ENCODE measurements around the gene CSNK1G1. TPM values are rescaled to one million over a fixed set of nuclear protein-coding genes. Genes with fewer than 3 reads are reported as not detected.

Gene CSNK1G1
- total and polyA plus RNA-seq, 2 donors (not counting 1 experiment from before 2014, with no cell fraction given) = 18.2 to 27.1 TPM

- no peak overlapping the region for H3K4me3 ChIP-seq (replicated peaks in 1 of 4; ENCODE audit: control extremely low read depth in 1 of 4, insufficient read depth in 1 of 4, low read depth in 3 of 4, low read length in 4 of 4)
- H3K27ac ChIP-seq (ENCODE audit: insufficient read depth, low read length) = no peak overlapping the region
- no peak overlapping the region for H3K9ac ChIP-seq (ENCODE audit: insufficient read depth, low read length)
- H3K79me2 ChIP-seq (ENCODE audit: control insufficient read depth, insufficient read depth, low read length) = no peaks in the 10 kb centered on the region
- no peak for TF ChIP-seq CTCF (conservative IDR thresholded peaks at IDR 0.05 in 1 of 2, IDR thresholded peaks at IDR 0.05 in 1 of 2; ENCODE audit: low read depth in 1 of 2, low read length in 2 of 2)
- no peak for TF ChIP-seq EZH2 (IDR thresholded peaks at IDR 0.05; ENCODE audit: low read length, missing control alignments)
- H3K9me3 ChIP-seq (ENCODE audit: control insufficient read depth, insufficient read depth, low read depth, low read length) = no peaks in the 10 kb centered on the region
- no peak overlapping the region for H2AFZ ChIP-seq (ENCODE audit: low read length)
- H3K27me3 ChIP-seq (ENCODE audit: control insufficient read depth, insufficient read depth, low read length) = peaks cover 10% of the 10 kb centered on the region
- H3K4me1 ChIP-seq (ENCODE audit: control insufficient read depth, extremely low read depth, insufficient read depth, low read length) = peaks cover 4% of the 10 kb centered on the region
- H3K36me3 ChIP-seq (ENCODE audit: control insufficient read depth, insufficient read depth, low read length) = peaks cover 3% of the 10 kb centered on the region
- DNase-seq (ENCODE audit: low read depth in 2 of 2) = no peak
- no peaks in the 10 kb centered on the region for H4K20me1 ChIP-seq (ENCODE audit: control insufficient read depth, extremely low read depth, insufficient read depth, low read length)
- H3K4me2 ChIP-seq (ENCODE audit: extremely low read depth, insufficient read depth, low read length) = no peak overlapping the region
These were observed 205.9 kb downstream of the CSNK1G1 start for GRCh38 chr15:64149893-64150578.

DNA sequence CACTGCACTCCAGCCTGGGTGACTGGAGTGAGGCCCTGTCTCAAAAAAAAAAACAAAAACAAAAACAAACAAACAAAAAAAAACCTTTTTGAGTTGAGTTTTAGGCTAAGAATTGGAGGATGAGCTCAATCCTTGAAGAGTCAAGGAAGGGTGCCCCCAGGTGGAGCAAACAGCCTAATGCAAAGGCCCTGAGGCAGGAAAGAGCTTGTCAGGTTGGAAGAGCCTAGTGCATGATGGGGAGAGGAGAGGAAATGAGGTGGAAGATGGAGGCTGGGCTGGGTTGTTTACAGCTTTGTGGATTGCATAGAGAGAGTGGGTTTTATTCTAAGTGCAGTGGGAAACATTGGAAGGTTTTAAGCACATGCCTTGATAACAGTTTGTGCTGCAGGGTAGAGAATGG, 206.5 kb downstream of the CSNK1G1 start:
- H3K27me3 ChIP-seq (ENCODE audit: control insufficient read depth, insufficient read depth, low read length) = peaks cover 10% of the 10 kb centered on the region
- TF ChIP-seq CTCF (conservative IDR thresholded peaks at IDR 0.05 in 1 of 2, IDR thresholded peaks at IDR 0.05 in 1 of 2; ENCODE audit: low read depth in 1 of 2, low read length in 2 of 2) = peak in 1 of 2 donors; percentile 7
- TF ChIP-seq EZH2 (IDR thresholded peaks at IDR 0.05; ENCODE audit: low read length, missing control alignments) = no peak
- H3K79me2 ChIP-seq (ENCODE audit: control insufficient read depth, insufficient read depth, low read length) = no peaks in the 10 kb centered on the region
- no peak overlapping the region for H2AFZ ChIP-seq (ENCODE audit: low read length)
- H3K4me1 ChIP-seq (ENCODE audit: control insufficient read depth, extremely low read depth, insufficient read depth, low read length) = peaks cover 4% of the 10 kb centered on the region
- peaks cover 3% of the 10 kb centered on the region for H3K36me3 ChIP-seq (ENCODE audit: control insufficient read depth, insufficient read depth, low read length)
- H3K9ac ChIP-seq (ENCODE audit: insufficient read depth, low read length) = no peak overlapping the region
- DNase-seq (ENCODE audit: low read depth in 2 of 2) = no peak
- no peaks in the 10 kb centered on the region for H4K20me1 ChIP-seq (ENCODE audit: control insufficient read depth, extremely low read depth, insufficient read depth, low read length)
- H3K27ac ChIP-seq (ENCODE audit: insufficient read depth, low read length) = no peak overlapping the region
- no peak overlapping the region for H3K4me3 ChIP-seq (replicated peaks in 1 of 4; ENCODE audit: control extremely low read depth in 1 of 4, insufficient read depth in 1 of 4, low read depth in 3 of 4, low read length in 4 of 4)
- no peak overlapping the region for H3K4me2 ChIP-seq (ENCODE audit: extremely low read depth, insufficient read depth, low read length)
- no peaks in the 10 kb centered on the region for H3K9me3 ChIP-seq (ENCODE audit: control insufficient read depth, insufficient read depth, low read depth, low read length)

DNA sequence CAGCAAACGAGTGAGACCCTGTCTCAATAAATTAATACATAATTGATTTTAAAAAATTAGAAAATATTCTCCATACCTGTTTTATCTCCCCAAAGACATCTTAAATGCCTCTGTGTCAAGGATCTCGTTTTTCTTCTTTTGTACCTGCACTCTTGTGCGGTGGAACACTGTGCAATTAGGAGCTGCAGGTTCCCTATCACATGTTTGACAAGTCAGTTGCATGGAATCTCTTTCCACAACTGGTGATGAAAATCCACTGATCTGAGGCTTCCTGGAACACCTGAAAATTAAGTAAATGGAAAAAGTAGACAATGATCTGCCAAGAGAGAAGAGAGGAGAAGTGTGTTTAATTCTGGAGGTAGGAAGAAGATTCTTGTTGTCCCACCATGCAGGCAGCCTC, 207.4 kb downstream of the CSNK1G1 start:
- Histone ChIP-seq H2AFZ (ENCODE audit: low read length) (no peak overlapping the region), H3K36me3 (ENCODE audit: control insufficient read depth, insufficient read depth, low read length) (peaks cover 1% of the 10 kb centered on the region), H3K79me2 (ENCODE audit: control insufficient read depth, insufficient read depth, low read length) (no peaks in the 10 kb centered on the region), H3K4me1 (ENCODE audit: control insufficient read depth, extremely low read depth, insufficient read depth, low read length) (peaks cover 4% of the 10 kb centered on the region), H3K9ac (ENCODE audit: insufficient read depth, low read length) (no peak overlapping the region), H3K27ac (ENCODE audit: insufficient read depth, low read length) (no peak overlapping the region), H3K27me3 (ENCODE audit: control insufficient read depth, insufficient read depth, low read length) (peaks cover 10% of the 10 kb centered on the region), H3K4me3 (replicated peaks in 1 of 4; ENCODE audit: control extremely low read depth in 1 of 4, insufficient read depth in 1 of 4, low read depth in 3 of 4, low read length in 4 of 4) (no peak overlapping the region), H3K9me3 (ENCODE audit: control insufficient read depth, insufficient read depth, low read depth, low read length) (no peaks in the 10 kb centered on the region), H3K4me2 (ENCODE audit: extremely low read depth, insufficient read depth, low read length) (no peak overlapping the region), H4K20me1 (ENCODE audit: control insufficient read depth, extremely low read depth, insufficient read depth, low read length) (no peaks in the 10 kb centered on the region)
- no peak for DNase-seq (ENCODE audit: low read depth in 2 of 2)
- TF ChIP-seq CTCF (conservative IDR thresholded peaks at IDR 0.05 in 1 of 2, IDR thresholded peaks at IDR 0.05 in 1 of 2; ENCODE audit: low read depth in 1 of 2, low read length in 2 of 2) (no peak), EZH2 (IDR thresholded peaks at IDR 0.05; ENCODE audit: low read length, missing control alignments) (no peak)
